Breast epithelium (tissue), 3 donors: Measurements from ENCODE around the gene GCDH.

Source experiments
- CTCF ChIP-seq, 3 donors: fragments of 450-650 bp; IDR thresholded peaks; one replicate each; pipeline ENCODE4 v1.5.1; 2016 to 2017; ENCODE audit warnings: antibody characterized with exemption in 3 of 3, mild to moderate bottlenecking in 3 of 3, moderate library complexity in 3 of 3
- POLR2AphosphoS5 ChIP-seq, 3 donors: sonication (generic); formaldehyde crosslinking; IDR thresholded peaks; one replicate each; pipeline ENCODE4 v1.6.1; 2017; ENCODE audit warnings: antibody characterized with exemption in 3 of 3

- no peak for TF ChIP-seq CTCF (IDR thresholded peaks at IDR 0.05)
- no peak for TF ChIP-seq POLR2AphosphoS5 (IDR thresholded peaks at IDR 0.05)
These were observed 30.1 kb downstream of the GCDH start for GRCh38 chr19:12921047-12921446.
